Posterior cingulate gyrus (tissue), 11 donors: ENCODE data around the gene SLC35F6.
A peak's percentile ranks its signal among the peaks of the same experiment; 100 is the strongest.
"Not testable (repeated sequence)": the region's sequence is repeated elsewhere in the genome, so short reads cannot be mapped to it uniquely, and the experiment has no call there.

Source experiments
- DNase-seq, 10 donors: peaks; one replicate each; pipeline versions ENCODE4 v3.0.0 to v3.0.0-alpha.2; 2020 to 2021; ENCODE audit warnings: mixed read lengths in 3 of 10
- intact Hi-C: fragments of 100-400 bp; cut with DNase I; formaldehyde crosslinking; loops from one replicate; pipeline ENCODE4 v1.15.1; 2023

The SLC35F6 gene

GRCh38 chr2:26752656-26753055 is 11.4 kb upstream of the SLC35F6 start:
- intact Hi-C loops: no loop called here

GRCh38 chr2:26754539-26754938 is 9.5 kb upstream of the SLC35F6 start:
- intact Hi-C loops: no loop called here
- DNase-seq: peak in 1 of 10 donors; percentile 1

More at GRCh38 chr2:26752656-26753055, 11.4 kb upstream of the SLC35F6 start:
- DNase-seq: no peak

DNA sequence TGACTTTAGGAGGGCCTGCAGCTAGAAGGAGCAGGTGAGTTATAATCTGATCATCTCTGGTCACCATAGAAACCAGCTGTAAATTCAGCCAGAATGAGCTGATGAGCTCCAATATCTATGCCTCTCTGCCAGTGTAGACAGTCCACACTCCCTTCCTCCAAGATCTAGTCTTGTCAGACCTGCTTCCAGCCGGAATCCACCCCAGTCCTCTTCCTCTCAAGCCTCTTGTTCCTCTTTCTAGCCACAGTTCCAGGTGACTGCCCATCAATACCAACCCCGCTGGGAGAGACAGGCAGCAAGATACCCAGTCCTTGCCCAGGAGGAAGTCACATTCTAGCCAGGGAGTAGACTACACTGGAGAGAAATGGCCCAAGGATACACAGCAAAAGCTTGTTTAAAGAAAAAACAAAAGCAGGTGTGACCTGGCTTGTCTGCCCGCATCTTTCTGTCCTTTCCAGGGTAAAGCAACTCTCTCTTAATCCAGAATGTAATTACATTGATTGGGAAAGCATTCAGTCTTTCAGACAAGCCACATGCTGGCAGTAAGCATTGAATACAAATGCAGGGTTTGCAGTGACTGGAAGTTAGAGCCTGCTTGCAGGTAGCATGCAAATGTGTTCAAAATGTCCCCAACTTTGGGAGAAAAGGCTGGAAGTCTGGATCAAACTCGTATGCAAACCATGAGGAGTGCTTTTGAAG is 9.0 kb upstream of the SLC35F6 start:
- intact Hi-C loops: no loop called here
- DNase-seq: no peak

DNA sequence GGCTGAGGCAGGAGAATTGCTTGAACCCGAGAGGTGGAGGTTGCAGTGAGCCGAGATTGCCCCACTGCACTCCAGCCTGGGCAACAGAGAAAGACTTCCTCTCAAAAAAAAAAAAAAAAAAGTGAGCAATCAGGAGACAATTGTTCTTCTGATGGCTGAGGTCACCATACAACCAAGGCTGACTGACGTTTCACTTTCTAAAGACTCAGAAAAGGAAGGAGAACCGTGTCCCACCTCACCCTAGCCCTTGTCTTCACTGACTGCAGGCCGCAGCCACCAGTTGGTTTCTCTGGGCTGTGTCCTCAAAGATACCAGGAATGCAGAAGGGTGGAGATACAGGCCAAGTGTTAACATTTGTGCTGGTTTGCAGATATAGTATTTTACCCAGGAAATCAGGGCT is 7.7 kb upstream of the SLC35F6 start:
- DNase-seq: no peak
- intact Hi-C loops: no loop called here

DNA sequence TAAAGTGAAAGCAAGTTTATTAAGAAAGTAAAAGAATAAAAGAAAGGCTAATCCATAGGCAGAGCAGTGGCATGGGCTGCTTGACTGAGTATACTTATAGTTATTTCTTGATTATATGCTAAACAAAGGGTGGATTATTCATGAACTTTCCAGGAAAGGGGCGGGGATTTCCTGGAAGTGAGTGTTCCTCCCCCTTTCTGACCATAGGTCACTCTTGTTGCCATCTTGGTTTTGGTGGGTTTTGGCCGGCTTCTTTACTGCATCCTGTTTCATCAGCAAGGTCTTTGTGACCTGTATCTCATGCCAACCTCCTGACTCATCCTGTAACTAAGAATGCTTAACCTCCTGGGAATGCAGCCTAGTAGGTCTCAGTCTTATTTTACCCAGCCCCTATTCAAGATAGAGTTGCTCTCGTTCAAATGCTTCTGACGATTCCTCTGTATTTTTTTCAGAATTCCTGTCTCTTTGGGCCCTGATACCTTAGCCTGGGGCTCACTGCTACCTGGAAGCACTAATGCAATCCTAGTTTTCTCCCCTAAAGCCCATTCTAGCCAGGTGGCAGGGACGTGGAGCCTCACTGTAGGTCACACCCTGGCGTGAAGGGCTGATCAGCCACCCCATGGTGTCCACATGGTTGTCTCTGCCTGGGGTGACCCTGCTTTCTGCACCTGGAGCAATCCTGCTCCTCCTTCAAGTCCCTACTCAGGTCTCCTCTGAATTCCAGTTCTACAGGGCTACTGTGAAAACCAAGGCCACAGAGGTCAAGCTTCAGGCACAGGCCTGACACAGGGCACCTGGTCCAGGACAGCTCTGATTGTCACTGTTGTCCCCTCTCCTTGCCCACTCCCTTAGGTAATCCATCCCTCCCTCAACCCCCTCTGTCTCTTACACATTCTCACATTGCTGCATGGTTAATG is 6.0 kb upstream of the SLC35F6 start:
- DNase-seq: peak in 1 of 10 donors; percentile 30
- intact Hi-C loops: no loop called here

DNA sequence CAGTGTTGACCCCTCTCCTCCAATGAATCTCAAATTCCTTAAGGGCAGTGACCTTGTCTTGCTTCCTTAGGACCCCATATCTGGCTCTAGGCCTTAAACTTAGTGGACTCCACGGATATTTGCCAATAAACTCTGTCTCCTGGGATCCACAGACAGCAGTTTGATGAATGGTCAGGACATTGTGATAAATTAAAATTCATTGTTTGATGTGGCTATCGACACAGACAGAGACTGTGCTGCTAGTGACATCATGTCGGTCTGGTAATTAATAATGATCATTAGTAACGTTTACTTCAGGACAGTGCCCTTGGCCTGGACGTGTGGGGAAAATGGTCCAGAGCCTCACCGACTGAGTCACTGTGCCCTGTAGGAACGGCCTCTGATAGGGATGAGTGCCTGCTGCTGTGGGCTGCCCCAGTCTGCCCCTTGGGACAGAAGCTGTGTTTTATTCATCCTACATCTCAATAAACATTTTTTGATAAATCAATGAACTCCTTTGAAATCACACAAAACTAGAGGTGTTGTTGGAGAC is 5.2 kb upstream of the SLC35F6 start:
- DNase-seq: no peak
- intact Hi-C loops: no loop called here

DNA sequence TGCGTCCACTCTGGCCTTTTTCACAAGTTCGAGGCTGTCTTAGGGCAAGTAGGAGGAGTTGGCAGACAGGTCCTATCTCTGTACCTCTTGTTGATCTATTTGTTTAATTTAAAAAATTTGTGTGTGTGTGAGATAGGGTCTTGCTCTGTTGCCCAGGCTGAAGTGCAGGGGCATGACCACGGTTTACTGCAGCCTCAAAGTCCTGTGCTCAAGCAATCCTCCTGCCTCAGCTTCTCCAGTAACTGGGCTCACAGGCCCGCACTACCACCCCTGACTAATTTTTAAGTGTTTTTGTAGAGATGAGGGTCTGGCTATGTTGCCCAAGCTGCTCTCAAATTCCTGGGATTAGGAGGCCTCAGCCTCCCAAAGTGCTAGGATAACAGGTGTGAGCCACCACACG is 4.2 kb upstream of the SLC35F6 start:
- intact Hi-C loops: loop anchor here (10.0 kb wide), 1 partner anchor 185 kb away; no protein-coding TSS in a partner anchor
- peak in 1 of 10 donors; percentile 8 for DNase-seq

DNA sequence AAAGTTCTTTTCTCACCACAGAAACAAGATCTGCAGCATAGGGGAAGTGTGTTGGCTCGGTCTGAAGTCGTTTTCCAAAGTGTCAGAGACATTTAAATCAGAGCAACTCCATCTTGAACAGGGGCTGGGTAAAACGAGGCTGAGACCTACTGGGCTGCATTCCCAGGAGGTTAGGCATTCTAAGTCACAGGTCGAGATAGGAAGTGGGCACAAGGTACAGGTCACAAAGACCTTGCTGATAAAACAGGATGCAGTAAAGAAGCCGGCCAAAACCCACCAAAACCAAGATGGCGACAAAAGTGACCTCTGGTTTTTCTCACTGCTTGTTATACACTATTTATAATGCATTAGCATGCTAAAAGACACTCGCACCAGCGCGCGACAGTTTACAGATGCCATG is 3.1 kb upstream of the SLC35F6 start:
- intact Hi-C loops: loop anchor here (10.0 kb wide), 1 partner anchor 184 kb away; no protein-coding TSS in a partner anchor
- not testable (repeated sequence) for DNase-seq

DNA sequence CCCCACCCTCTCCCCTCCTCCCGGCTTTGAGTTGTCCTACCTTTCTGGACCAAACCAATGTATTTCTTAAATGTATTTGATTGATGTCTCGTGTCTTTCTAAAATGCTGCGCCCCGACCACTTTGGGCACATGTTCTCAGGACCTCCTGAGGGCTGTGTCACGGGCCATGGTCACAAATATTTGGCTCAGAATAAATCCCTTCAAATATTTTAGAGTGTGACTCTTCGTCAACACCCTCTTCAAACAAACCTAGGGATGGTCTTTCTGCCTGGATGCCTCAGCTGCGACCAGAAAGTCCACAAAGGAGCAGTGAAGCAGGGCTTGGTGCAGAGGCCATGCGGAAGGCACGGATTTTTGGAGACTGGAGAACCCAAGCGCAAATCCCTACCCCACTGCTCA is 1.1 kb upstream of the SLC35F6 start:
- no peak for DNase-seq

DNA sequence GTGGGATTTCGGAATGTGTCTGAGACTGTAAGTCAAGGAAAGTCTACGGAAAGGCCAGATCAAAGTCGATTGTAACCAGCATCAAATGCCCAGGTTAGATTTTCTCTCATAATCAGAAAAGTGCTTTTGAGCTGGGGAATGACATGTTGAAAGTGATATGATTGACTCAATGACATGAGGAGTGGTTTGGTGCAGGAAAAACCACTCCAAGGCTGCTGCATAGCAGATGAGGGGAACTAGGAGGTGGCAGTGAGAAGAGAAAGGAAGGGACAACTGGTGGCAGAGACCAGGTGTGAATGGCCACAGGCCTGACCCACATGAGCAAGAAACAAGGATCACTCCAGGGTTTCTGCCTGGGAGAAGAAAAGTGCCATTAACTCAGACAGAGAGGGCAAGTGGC is 822 bp downstream of the SLC35F6 start:
- DNase-seq: no peak
- intact Hi-C loops: loop anchor here (10.0 kb wide), 1 partner anchor 180 kb away; no protein-coding TSS in a partner anchor

More for the DNA sequence above, 1.1 kb upstream of the SLC35F6 start:
- intact Hi-C loops: loop anchor here (10.0 kb wide), 1 partner anchor 182 kb away; no protein-coding TSS in a partner anchor

- intact Hi-C loops: loop anchor here (10.0 kb wide), 1 partner anchor 179 kb away; no protein-coding TSS in a partner anchor
- DNase-seq: no peak
These were observed 1.6 kb downstream of the SLC35F6 start for GRCh38 chr2:26765475-26766200.

- DNase-seq: no peak
- intact Hi-C loops: loop anchor here (10.0 kb wide), 1 partner anchor 178 kb away; no protein-coding TSS in a partner anchor
These were observed 3.0 kb downstream of the SLC35F6 start for GRCh38 chr2:26767129-26767528.

DNA sequence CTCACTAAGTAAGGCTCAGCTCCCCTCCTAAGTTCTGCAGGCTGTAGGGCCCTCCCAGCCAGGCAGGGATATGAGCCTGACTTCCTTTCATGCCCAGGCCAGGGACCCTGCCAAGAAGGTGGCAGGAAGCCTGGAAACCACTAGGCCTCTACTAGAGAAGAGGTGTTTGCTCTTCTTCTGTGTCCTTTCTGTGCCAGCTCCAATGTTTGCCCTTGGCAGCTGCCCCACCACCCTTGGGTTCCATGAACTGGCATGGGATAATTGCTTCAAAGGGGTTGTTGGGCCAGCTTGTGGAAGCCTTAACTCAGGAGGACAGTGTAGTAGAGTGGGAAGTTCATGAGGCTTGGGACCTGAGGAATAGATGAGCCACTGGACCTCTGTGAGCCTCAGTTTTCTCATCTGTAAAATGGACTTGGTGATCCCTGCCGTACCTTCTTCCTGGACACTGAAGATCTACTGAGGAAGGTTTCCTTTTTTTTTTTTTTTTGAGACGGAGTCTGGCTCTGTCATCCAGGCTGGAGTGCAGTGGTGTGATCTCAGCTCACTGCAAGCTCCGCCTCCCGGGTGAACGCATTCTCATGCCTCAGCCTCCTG is 3.9 kb downstream of the SLC35F6 start:
- intact Hi-C loops: loop anchor here (10.0 kb wide), 1 partner anchor 177 kb away; no protein-coding TSS in a partner anchor
- no peak for DNase-seq

DNA sequence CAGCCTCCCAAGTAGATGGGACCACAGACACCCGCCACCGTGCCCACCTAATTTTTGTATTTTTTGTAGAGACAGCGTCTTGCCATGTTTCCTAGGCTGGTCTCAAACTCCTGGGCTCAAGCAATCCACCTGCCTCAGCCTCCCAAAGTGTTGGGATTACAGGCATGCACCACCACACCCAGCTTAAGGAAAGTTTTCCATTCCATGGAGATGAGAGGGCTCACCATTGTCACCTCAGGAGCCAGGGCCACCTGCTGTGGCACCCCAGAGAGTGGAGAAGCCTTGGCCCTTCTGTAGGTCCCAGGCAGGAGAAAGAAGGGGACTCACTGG is 4.6 kb downstream of the SLC35F6 start:
- intact Hi-C loops: loop anchor here (1.0 to 10.0 kb wide), 2 partner anchors 43 to 176 kb away; no protein-coding TSS in a partner anchor
- no peak for DNase-seq

DNA sequence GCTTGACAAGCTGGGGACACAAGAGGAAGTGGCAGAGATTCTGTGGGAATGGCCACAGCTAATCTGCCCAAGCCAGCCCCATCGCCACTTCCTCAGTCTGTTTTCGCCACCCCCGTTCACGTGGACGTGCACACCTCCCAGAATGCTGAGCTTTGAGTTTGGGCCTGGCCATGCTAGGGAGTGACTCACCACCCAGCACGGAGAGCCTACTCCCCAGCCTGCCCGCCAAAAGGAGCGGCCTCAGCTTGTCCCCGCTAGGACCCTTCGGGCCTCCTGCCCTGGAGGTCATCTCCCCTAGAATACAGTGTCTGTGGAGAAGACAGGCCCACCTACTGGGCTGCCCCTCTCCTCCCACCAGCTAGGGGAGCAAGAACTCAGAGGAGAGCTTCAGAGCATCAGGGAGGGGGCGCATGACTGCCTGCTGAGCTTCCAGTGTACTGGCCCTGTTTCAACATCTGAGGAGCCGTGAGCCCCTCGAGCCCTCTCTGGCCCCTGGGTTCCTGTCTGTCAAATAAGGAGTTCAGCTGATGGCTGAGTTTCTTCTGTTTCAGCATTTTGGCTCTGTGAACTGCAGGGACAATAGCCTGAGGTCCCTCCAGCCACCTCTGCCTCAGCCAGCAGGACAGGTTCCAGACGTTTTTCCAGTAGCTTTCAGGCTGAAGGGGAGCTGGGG is 5.1 kb downstream of the SLC35F6 start:
- peak; percentile 43 to 96 (median 70) for DNase-seq
- intact Hi-C loops: loop anchor here (1.0 to 10.0 kb wide), 2 partner anchors 42 to 176 kb away; no protein-coding TSS in a partner anchor

- intact Hi-C loops: no loop called here
- DNase-seq: peak in 7 of 10 donors; percentile 35 to 93 (median 66)
These were observed 7.0 kb downstream of the SLC35F6 start for GRCh38 chr2:26770986-26771586.

DNA sequence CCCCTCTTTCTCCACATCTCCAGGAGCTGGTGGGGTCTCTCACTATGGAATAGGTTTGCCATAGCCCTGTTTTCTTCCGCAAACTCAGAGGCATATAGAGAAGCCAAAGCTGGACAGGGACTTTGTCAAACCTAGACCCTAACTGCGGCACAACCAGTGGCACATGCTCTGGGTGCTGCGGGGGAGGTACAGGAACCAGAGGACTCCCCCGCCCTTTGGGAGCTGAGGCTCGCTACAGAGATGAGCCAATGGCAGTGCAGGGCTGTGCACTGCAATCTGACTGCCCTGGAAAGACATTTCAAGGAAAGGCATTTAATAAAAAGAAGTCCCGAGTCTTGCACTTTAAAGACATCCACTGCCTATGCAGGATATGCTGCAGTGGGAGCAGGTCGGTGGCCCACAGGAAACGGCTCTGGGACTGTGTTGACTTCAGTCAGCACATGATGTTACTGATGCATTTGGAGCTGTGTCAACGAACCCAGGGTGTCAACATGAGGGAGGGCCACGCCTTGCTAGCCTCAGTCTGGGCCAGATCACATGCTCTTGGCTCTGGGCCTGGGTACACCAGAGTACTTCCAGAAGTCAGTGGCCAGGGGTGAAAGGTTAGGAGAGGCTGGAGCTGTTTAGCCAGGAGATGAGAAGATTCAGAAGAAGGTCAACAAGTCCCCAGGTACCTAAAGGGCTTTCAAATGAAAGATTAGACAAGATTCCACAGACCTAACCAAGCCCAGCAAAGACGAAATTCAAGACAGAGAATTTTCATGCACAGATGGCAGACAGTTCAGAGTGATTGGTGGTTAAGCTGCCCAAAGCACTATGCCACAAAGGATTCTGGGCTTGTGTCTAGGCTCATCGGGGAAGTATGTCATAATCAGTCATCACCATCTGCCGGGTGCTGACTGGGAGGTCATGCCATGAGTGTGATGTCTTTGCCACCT is 8.2 kb downstream of the SLC35F6 start:
- intact Hi-C loops: no loop called here
- peak in 8 of 10 donors; percentile 39 to 95 (median 76) for DNase-seq
